ENCODE data around the gene PPP1R16B.

The PPP1R16B gene

DNA sequence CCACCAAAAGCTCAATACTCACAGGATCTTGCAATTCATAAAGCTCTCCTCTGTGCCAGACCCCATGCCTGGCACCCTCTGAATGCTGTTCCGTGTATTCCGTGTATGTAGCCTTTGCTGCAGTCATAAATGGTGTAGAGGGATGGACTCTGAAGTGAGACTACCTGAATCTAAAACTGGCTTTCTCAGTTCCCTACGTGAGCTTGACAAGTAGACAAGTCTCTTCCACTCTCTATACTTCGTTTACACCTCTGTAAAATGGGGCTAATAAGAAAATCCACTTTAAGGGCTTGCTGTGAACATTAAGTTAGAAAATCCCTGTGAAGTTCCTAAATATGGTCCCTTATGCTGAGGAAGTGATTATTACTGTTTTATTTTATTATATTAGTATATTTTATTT is 31.5 kb downstream of the PPP1R16B start:
- Histone ChIP-seq H3K27ac (no peak overlapping the region), H3K27me3 (ENCODE audit: insufficient read depth, low read depth) (no peaks in the 10 kb centered on the region), H2AFZ (ENCODE audit: low read depth) (no peak overlapping the region), H3K4me1 (ENCODE audit: low read depth, poor library complexity, severe bottlenecking) (peaks cover 15% of the 10 kb centered on the region), H3K36me3 (ENCODE audit: insufficient read depth) (no peaks in the 10 kb centered on the region), H3K9ac (no peak overlapping the region), H4K20me1 (ENCODE audit: insufficient read depth) (no peaks in the 10 kb centered on the region), H3K4me3 (IDR thresholded peaks at IDR 0.05; ENCODE audit: insufficient read depth, low read depth, low read length) (no peak overlapping the region), H3K4me2 (no peak overlapping the region), H3K79me2 (ENCODE audit: insufficient read depth, low read depth) (no peaks in the 10 kb centered on the region)
- TF ChIP-seq, protein P1, sequence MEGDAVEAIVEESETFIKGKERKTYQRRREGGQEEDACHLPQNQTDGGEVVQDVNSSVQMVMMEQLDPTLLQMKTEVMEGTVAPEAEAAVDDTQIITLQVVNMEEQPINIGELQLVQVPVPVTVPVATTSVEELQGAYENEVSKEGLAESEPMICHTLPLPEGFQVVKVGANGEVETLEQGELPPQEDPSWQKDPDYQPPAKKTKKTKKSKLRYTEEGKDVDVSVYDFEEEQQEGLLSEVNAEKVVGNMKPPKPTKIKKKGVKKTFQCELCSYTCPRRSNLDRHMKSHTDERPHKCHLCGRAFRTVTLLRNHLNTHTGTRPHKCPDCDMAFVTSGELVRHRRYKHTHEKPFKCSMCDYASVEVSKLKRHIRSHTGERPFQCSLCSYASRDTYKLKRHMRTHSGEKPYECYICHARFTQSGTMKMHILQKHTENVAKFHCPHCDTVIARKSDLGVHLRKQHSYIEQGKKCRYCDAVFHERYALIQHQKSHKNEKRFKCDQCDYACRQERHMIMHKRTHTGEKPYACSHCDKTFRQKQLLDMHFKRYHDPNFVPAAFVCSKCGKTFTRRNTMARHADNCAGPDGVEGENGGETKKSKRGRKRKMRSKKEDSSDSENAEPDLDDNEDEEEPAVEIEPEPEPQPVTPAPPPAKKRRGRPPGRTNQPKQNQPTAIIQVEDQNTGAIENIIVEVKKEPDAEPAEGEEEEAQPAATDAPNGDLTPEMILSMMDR (conservative IDR thresholded peaks at IDR 0.05; ENCODE audit: low read depth, low read length), result no peak

DNA sequence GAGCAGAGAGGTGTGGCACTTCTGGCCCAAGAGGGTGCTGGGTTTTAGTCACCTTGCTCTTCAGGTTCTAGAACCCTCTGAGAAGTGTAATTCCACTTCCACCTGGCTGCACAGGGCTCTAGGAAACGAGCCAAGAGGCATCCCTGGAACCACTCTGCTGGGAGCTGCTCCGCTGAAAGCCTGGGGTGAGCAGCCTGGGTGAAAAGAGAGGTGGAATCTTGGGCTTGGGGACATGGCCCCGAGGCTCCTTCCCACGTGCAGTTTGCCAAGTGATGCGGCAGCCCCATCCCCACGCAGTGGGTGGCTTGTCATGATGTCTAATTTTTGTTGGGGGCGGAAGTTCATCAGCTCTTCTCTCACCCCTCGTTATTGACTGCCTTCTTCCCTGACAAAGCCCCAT is 32.8 kb downstream of the PPP1R16B start:
- no peaks in the 10 kb centered on the region for H4K20me1 ChIP-seq (ENCODE audit: insufficient read depth)
- no peaks in the 10 kb centered on the region for H3K36me3 ChIP-seq (ENCODE audit: insufficient read depth)
- H3K79me2 ChIP-seq (ENCODE audit: insufficient read depth, low read depth), result no peaks in the 10 kb centered on the region
- no peak overlapping the region for H3K27ac ChIP-seq
- peaks cover 29% of the 10 kb centered on the region for H3K4me1 ChIP-seq (ENCODE audit: low read depth, poor library complexity, severe bottlenecking)
- H3K27me3 ChIP-seq (ENCODE audit: insufficient read depth, low read depth), result no peaks in the 10 kb centered on the region
- no peak overlapping the region for H2AFZ ChIP-seq (ENCODE audit: low read depth)
- no peak overlapping the region for H3K9ac ChIP-seq
- TF ChIP-seq, protein P1 (conservative IDR thresholded peaks at IDR 0.05; ENCODE audit: low read depth, low read length), result no peak
- no peak overlapping the region for H3K4me3 ChIP-seq (IDR thresholded peaks at IDR 0.05; ENCODE audit: insufficient read depth, low read depth, low read length)
- no peak overlapping the region for H3K4me2 ChIP-seq

DNA sequence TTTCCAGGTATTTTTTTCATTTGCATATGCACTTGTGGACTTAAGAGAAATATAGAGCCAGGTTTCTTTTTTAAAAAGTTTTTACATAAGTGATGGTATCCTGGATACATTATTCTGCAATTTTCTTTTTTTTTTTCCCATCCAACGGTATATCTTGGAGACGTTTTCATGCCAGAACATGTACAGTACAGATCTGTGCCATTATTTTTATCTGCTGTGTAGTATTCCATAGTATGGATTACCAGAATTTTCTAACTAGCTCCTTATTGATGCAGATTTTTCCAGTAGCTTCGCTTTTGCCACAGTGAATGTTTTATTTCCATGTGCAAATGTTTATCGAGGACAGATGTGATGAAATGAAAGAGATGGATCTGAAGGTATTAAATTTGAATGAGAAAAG is 34.1 kb downstream of the PPP1R16B start:
- no peaks in the 10 kb centered on the region for H3K79me2 ChIP-seq (ENCODE audit: insufficient read depth, low read depth)

DNA sequence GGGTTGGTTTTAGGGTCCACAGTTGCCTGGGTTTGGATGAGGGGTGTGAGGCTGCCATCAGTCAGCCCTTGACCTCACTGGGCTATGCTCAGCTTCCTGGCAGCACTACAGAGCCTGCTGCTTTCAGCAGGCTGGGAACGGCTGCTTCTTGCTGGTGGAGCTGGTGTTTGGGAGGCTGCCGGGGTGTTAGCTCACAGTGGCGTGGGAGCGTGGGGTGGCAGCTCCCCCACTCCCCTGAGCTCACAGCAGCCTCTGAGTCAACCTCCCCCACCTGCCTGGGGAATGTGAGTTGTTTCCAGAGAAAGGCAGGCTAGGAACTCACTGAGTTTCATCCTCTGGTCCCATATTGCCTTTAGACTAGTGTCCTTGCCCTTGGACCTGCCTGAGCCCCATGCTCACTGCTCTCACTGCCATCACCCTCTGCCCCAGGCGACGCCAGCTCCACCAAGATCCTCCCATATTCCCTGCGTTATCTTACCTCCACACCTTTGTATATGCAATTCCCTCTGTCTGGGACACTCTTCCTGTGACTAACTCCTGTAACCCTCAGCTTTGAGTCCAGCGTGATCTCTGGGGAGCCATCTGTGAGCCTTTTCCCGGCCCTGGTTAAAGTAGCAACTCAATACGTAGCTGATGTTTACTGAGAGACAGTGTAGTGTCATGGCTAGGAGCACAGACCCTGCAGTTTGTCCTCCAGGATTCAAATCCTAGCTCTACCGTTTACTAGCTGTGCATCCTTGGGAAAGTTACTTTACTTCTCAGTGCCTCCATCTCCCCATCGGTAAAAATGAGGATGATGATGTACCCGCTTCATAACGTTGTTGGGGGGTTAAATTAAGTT is 34.8 kb downstream of the PPP1R16B start:
- no peak overlapping the region for H3K27ac ChIP-seq
- H3K4me3 ChIP-seq (IDR thresholded peaks at IDR 0.05; ENCODE audit: insufficient read depth, low read depth, low read length), result no peak overlapping the region
- H3K4me2 ChIP-seq, result no peak overlapping the region
- H2AFZ ChIP-seq (ENCODE audit: low read depth), result no peak overlapping the region
- TF ChIP-seq, protein P1 (conservative IDR thresholded peaks at IDR 0.05; ENCODE audit: low read depth, low read length), result no peak
- H4K20me1 ChIP-seq (ENCODE audit: insufficient read depth), result no peaks in the 10 kb centered on the region
- peaks cover 32% of the 10 kb centered on the region for H3K4me1 ChIP-seq (ENCODE audit: low read depth, poor library complexity, severe bottlenecking)
- H3K9ac ChIP-seq, result no peak overlapping the region
- no peaks in the 10 kb centered on the region for H3K27me3 ChIP-seq (ENCODE audit: insufficient read depth, low read depth)
- no peaks in the 10 kb centered on the region for H3K79me2 ChIP-seq (ENCODE audit: insufficient read depth, low read depth)
- H3K36me3 ChIP-seq (ENCODE audit: insufficient read depth), result no peaks in the 10 kb centered on the region

More for the DNA sequence above, 34.1 kb downstream of the PPP1R16B start:
- Histone ChIP-seq H4K20me1 (ENCODE audit: insufficient read depth) (no peaks in the 10 kb centered on the region), H3K27ac (no peak overlapping the region), H3K36me3 (ENCODE audit: insufficient read depth) (no peaks in the 10 kb centered on the region), H3K9ac (no peak overlapping the region), H3K27me3 (ENCODE audit: insufficient read depth, low read depth) (no peaks in the 10 kb centered on the region), H3K4me1 (ENCODE audit: low read depth, poor library complexity, severe bottlenecking) (peaks cover 38% of the 10 kb centered on the region), H3K4me2 (no peak overlapping the region), H3K4me3 (IDR thresholded peaks at IDR 0.05; ENCODE audit: insufficient read depth, low read depth, low read length) (no peak overlapping the region), H2AFZ (ENCODE audit: low read depth) (no peak overlapping the region)
- TF ChIP-seq, protein P1 (conservative IDR thresholded peaks at IDR 0.05; ENCODE audit: low read depth, low read length), result no peak
